GM20000 (cell line): ENCODE results near the gene SOHLH1.

Experiments used
- DNase-seq: peaks from one replicate; pipeline ENCODE4 v3.0.0; 2012; ENCODE audit warnings: low spot score
- TF ChIP-seq, protein P1 (sequence below): IDR thresholded peaks from 2 replicates; pipeline ENCODE4 v1.5.1; 2012; ENCODE audit warnings: mild to moderate bottlenecking, control low read depth; ENCODE audit errors: extremely low read depth, missing control alignments

SOHLH1 gene

DNA sequence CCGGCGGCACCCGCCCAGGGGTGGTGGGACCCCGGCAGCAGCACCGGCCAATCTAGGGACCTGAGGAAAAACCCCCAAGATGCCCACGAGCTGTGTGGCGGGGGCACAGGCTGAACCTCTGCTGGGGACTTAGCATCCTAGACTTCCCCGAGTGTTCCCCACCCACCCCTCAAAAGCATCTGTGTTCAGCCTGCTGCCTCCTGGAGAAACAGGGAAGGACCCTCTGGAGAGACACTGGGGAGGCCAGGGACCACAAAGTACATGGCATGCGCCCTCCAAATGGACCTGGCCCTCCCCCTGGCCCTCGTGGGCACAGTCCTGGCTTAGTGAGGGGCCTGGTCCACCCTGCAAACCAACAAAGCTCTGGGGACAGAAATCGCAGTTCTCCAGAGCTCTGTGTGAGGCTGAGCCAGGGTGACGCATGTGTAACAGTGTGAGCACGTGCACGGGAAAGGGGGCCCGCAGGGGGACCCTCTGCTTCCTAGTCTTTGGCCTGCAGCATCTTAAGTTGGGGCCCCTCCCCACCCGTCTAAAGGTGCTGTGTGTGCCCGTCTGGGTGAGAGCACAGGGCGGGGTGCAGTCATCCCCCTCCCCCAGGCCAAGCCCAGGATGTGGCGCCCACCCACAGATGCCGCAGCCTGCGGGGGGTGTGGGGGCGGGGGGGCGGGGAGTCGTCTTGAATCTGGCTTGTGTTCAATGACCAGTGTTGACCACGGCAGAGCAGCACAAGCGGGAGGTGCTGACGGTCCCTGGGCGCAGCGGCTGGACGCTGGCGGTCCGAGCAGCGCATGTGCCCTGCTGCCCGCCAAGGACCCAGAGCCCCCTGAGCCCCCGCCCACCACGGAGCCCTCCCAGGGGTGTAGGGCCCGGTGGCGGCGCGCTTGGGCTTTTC, 2.0 kb upstream of the SOHLH1 start:
- TF ChIP-seq, protein P1, sequence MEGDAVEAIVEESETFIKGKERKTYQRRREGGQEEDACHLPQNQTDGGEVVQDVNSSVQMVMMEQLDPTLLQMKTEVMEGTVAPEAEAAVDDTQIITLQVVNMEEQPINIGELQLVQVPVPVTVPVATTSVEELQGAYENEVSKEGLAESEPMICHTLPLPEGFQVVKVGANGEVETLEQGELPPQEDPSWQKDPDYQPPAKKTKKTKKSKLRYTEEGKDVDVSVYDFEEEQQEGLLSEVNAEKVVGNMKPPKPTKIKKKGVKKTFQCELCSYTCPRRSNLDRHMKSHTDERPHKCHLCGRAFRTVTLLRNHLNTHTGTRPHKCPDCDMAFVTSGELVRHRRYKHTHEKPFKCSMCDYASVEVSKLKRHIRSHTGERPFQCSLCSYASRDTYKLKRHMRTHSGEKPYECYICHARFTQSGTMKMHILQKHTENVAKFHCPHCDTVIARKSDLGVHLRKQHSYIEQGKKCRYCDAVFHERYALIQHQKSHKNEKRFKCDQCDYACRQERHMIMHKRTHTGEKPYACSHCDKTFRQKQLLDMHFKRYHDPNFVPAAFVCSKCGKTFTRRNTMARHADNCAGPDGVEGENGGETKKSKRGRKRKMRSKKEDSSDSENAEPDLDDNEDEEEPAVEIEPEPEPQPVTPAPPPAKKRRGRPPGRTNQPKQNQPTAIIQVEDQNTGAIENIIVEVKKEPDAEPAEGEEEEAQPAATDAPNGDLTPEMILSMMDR = no peak
- peak; percentile 58 for DNase-seq

DNA sequence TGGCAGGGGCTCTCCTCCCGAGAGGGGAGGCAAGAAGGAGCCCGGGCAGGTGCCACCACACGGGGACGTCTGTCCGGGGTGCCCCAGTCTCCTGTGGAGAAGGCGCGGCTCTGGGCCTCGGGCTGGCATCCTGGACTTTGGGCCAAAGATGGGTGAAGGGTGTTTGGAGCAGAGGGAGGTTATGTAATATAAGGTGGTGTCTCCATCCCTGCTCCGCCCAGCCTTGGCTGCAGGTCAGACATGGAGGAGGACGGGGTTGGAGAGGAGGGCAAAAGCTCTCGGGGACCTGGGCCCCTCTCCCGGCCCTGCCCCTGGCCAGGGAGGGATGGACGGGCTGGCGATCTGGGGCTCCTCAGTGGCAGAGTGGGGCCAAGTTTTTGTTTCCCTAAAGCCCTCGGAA, 1.2 kb upstream of the SOHLH1 start:
- no peak for DNase-seq
- TF ChIP-seq, protein P1 = no peak

DNA sequence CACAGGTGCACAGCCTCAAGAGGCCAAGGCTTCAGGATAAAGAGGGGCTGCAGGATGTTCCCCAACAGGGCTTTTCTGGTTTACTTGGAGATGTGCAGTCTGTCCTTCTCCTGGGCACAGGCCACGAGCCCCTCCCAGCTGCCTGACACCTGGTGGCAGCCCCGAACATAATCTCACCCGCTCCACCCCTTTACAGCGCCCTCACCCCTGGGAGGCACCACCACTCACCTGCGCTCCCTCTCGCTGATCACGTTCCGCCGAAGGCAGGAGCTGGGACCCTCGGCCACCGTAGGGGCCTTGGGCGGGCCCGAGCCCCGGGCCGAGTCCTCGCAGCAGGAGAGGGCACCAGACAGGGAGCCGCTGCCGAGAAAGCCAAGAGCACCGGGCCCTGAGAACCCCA, 514 bp downstream of the SOHLH1 start:
- DNase-seq = no peak
- TF ChIP-seq, protein P1 = no peak

DNA sequence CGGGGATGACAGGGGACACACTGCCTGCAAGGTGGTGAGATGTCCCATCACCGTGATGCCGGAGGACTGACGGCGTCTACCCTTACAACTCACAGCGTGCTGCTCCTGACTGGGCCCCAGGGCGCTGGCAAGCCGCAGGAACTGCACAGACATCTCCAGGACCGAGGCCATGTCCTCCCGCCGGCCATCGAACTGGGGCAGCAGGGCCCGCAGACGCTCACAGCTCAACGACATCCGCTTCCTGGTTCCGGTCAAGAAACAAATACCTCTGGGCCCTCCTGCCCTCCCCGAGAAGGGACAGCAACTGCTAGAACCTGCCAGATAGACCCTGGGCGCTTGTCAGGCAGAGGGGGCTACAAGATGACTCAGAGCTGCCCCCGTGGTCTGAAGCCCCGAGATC, 1.0 kb downstream of the SOHLH1 start:
- TF ChIP-seq, protein P1 = no peak
- no peak for DNase-seq

DNA sequence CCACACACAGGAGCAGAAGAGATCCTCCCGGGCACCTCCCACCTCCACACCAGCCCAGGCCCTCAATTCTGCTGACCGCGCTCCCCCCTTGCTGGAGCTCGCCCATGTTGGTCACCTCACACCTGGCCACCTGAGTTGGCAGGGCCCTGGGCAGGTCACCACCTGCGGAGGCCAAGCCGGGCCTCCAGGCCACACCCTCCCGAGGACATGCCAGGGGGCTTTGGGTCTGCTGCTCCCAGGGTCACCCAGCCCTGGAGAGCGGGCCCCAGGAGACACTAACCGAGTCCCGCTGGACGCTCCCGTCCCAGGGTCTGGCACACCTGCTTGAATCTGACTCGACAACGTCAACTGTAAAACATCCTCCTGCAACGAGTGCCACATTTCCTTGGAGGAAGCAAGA, 2.1 kb downstream of the SOHLH1 start:
- TF ChIP-seq, protein P1 = no peak
- no peak for DNase-seq

DNA sequence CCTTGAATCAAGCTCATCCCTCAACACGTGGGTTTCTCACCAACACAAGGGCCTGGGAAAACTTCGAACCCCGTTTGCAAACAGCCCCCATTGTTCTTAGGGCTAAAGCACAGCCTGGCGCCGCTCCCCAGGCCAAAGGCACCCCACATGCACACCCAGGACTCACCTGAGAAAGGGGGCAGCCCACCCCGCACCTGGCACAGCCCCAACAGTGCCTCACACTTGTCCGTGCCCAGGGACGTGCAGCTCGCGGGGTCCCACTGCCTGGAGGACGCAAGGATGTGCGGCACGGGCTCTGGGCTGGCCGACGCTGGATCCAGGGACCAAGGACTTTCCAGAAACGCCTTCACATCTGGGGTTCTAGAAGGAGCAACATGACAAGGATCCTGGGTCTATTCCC, 2.8 kb downstream of the SOHLH1 start:
- TF ChIP-seq, protein P1 = no peak
- no peak for DNase-seq

DNA sequence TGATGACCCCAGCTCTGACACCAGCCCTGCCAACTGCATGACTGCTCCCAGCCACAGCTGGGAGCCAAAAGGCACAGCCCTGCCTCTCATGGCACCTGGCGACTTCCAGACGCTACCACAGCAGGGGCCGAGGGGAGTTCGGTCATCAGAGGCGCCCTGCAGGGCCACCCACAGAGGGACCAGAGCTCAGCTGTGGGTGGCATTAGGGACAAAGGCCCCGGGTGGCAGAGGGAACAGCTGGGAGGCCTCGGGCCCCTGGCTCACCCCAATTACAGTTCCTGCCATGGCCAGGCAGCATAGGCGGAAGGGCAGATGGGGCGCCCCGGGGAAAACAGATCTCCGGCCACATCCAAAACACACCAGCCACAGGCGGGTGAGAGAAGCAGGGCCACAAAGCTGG, 3.6 kb downstream of the SOHLH1 start:
- TF ChIP-seq, protein P1 = no peak
- no peak for DNase-seq
